Upper lobe of left lung (tissue), 4 donors: ENCODE measurements around the gene CCDC149.

Experiments used
- EP300 ChIP-seq, 4 donors: sonication (generic); formaldehyde crosslinking; IDR thresholded peaks; one replicate each; pipeline ENCODE4 v1.5.1; 2017; ENCODE audit warnings: antibody characterized with exemption in 4 of 4, control low read depth in 2 of 4
- POLR2A ChIP-seq, 4 donors: fragments of 450-650 bp; IDR thresholded peaks; one replicate each; pipeline ENCODE4 v1.5.1; 2016 to 2017; ENCODE audit warnings: antibody characterized with exemption in 4 of 4, mild to moderate bottlenecking in 2 of 4
- TF ChIP-seq, protein P1 (sequence below), 6 experiments: fragments of 450-650 bp in 4 of 6; fragments of 200-600 bp in 2 of 6; sonication (generic) in 2 of 6; IDR thresholded peaks; one replicate each; pipeline ENCODE4 v1.5.1; 2016 to 2019; ENCODE audit warnings: antibody characterized with exemption in 6 of 6

GRCh38 chr4:24952667-24953066 is 39.8 kb upstream of the CCDC149 start:
- no peak for TF ChIP-seq POLR2A (IDR thresholded peaks at IDR 0.05)
- TF ChIP-seq, protein P1, sequence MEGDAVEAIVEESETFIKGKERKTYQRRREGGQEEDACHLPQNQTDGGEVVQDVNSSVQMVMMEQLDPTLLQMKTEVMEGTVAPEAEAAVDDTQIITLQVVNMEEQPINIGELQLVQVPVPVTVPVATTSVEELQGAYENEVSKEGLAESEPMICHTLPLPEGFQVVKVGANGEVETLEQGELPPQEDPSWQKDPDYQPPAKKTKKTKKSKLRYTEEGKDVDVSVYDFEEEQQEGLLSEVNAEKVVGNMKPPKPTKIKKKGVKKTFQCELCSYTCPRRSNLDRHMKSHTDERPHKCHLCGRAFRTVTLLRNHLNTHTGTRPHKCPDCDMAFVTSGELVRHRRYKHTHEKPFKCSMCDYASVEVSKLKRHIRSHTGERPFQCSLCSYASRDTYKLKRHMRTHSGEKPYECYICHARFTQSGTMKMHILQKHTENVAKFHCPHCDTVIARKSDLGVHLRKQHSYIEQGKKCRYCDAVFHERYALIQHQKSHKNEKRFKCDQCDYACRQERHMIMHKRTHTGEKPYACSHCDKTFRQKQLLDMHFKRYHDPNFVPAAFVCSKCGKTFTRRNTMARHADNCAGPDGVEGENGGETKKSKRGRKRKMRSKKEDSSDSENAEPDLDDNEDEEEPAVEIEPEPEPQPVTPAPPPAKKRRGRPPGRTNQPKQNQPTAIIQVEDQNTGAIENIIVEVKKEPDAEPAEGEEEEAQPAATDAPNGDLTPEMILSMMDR (IDR thresholded peaks at IDR 0.05), result no peak
- TF ChIP-seq EP300 (IDR thresholded peaks at IDR 0.05), result no peak
